Lower leg skin (tissue), 4 donors: ENCODE data around the gene RHOH. TPM values are rescaled to one million over a fixed set of nuclear protein-coding genes. Genes with fewer than 3 reads are reported as not detected.

ENCODE experiments used
- DNase-seq, 2 donors: peaks; one replicate each; pipeline ENCODE4 v3.0.0-alpha.2; 2019; ENCODE audit warnings: low spot score in 2 of 2
- H3K4me3 ChIP-seq: fragments of 200-600 bp; sonication (generic); 2 replicates; pipeline ENCODE4 v1.5.1; 2017; ENCODE audit warnings: mild to moderate bottlenecking, low read depth; ENCODE audit not compliant: poor library complexity, severe bottlenecking
- CTCF ChIP-seq, 3 donors: fragments of 450-650 bp; IDR thresholded peaks; one replicate each; pipeline ENCODE4 v1.5.1; 2016; ENCODE audit warnings: antibody characterized with exemption in 3 of 3, mild to moderate bottlenecking in 3 of 3, moderate library complexity in 2 of 3
- POLR2A ChIP-seq, 2 donors: fragments of 450-650 bp; IDR thresholded peaks; one replicate each; pipeline ENCODE4 v1.6.1; 2016 to 2017; ENCODE audit warnings: antibody characterized with exemption in 2 of 2, mild to moderate bottlenecking in 1 of 2, moderate library complexity in 1 of 2
- WGBS, 2 donors: methylation state at CpG; one replicate each; pipeline ENCODE4 v1.1.5; 2018; 5-methylcytosine and 5-hydroxymethylcytosine counted together
- intact Hi-C: fragments of 100-400 bp; cut with DNase I; formaldehyde crosslinking; loops from one replicate; pipeline ENCODE4 v1.15.0; 2023; ENCODE audit warnings: low total_unique reads
- total RNA-seq, 4 donors: library from RNA; depleted of rRNA; stranded (reverse); fragments of >200 nt; gene quantifications; one replicate each; pipeline ENCODE4 v1.1.0, GENCODE V29; 2016

Gene RHOH
- total RNA-seq, 4 donors from 2014 or later = 1.5 to 3.4 (median 2.2) TPM; not detected in 1

- H3K4me3 ChIP-seq = no peak overlapping the region
- intact Hi-C loops = no loop called here
- 53 to 58% methylated on average over 5 of the region's 5 CpGs for WGBS, 2 donors
- DNase-seq = no peak
- no peak for TF ChIP-seq POLR2A (IDR thresholded peaks at IDR 0.05)
- no peak for TF ChIP-seq CTCF (IDR thresholded peaks at IDR 0.05)
Observed at GRCh38 chr4:40210776-40211175, 13.9 kb downstream of the RHOH start.

GRCh38 chr4:40211224-40212185 is 14.7 kb downstream of the RHOH start:
- intact Hi-C loops = no loop called here
- 84 to 89% methylated on average over 13 of the region's 13 CpGs for WGBS, 2 donors
- no peak overlapping the region for H3K4me3 ChIP-seq
- TF ChIP-seq CTCF (IDR thresholded peaks at IDR 0.05) = no peak
- TF ChIP-seq POLR2A (IDR thresholded peaks at IDR 0.05) = no peak
- DNase-seq = no peak

- H3K4me3 ChIP-seq = no peak overlapping the region
- TF ChIP-seq CTCF (IDR thresholded peaks at IDR 0.05) = no peak
- TF ChIP-seq POLR2A (IDR thresholded peaks at IDR 0.05) = no peak
- DNase-seq = no peak
- WGBS, 2 donors = 56 to 62% methylated on average over 6 of the region's 6 CpGs
- intact Hi-C loops = no loop called here
Observed at GRCh38 chr4:40212674-40213527, 16.1 kb downstream of the RHOH start.

- intact Hi-C loops = no loop called here
- DNase-seq = no peak
- H3K4me3 ChIP-seq = no peak overlapping the region
- 92 to 95% methylated on average over 7 of the region's 7 CpGs for WGBS, 2 donors
- TF ChIP-seq POLR2A (IDR thresholded peaks at IDR 0.05) (no peak), CTCF (IDR thresholded peaks at IDR 0.05) (no peak)
Observed at GRCh38 chr4:40214038-40214437, 17.2 kb downstream of the RHOH start.

GRCh38 chr4:40214661-40215418 is 18.0 kb downstream of the RHOH start:
- WGBS, 2 donors = 79 to 80% methylated on average over 9 of the region's 9 CpGs
- DNase-seq = no peak
- H3K4me3 ChIP-seq = no peak overlapping the region
- TF ChIP-seq CTCF (IDR thresholded peaks at IDR 0.05) (no peak), POLR2A (IDR thresholded peaks at IDR 0.05) (no peak)
- intact Hi-C loops = no loop called here
